ENCODE results near the gene HS1BP3.
A peak's percentile ranks its signal among the peaks of the same experiment; 100 is the strongest.

Gene HS1BP3

DNA sequence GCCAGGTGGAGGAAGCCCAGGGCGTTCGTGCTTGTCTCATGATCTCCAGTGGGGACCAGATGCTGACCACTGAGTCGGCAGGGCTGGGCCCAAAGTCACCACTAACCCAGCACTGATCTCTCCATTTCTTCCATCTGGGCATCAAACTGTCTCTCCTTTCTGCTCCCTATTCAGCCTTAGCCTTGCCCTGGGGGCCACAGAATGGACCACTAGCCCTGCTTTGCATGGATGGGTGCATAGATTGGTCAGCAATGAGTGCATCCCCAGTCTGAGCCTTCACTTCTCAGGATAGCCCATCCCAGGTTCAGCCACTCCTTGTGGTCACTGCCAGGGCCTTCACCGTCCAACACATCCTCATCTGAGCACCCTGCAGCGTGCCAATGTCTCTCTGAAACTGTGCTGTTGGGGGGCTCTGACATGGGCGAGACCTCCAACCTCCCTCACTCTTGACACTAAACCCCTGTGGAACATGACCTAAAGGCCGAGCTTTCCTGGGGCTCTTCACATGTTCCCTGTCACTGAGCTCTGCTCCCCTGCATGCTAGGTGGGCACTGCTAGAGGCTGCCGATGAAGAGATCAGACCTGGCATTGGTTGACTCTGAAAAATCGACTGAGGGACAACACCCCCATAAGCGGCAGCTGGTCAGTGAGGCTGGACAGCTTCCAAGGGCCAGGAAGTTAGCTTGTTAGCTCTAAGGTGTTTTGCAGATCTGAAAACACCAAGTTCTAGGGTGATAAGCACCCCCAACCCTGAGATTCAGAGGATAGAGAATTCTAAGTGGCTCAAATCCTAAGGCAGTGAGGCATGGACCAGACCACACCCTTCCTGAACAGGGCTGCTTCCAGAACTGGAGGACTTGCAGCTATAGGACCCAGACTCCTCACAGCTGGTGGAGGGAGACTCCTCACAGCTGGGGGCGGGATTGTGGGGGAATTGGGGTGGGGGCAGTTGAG, 61.7 kb downstream of the HS1BP3 start:
- in situ Hi-C loops (cut with HindIII; ENCODE audit: low pct_ligation_motif_present, low pct_unique_long_range_greater_than_20kb, low sequenced_read_pairs): no loop called here
- no peak for DNase-seq

DNA sequence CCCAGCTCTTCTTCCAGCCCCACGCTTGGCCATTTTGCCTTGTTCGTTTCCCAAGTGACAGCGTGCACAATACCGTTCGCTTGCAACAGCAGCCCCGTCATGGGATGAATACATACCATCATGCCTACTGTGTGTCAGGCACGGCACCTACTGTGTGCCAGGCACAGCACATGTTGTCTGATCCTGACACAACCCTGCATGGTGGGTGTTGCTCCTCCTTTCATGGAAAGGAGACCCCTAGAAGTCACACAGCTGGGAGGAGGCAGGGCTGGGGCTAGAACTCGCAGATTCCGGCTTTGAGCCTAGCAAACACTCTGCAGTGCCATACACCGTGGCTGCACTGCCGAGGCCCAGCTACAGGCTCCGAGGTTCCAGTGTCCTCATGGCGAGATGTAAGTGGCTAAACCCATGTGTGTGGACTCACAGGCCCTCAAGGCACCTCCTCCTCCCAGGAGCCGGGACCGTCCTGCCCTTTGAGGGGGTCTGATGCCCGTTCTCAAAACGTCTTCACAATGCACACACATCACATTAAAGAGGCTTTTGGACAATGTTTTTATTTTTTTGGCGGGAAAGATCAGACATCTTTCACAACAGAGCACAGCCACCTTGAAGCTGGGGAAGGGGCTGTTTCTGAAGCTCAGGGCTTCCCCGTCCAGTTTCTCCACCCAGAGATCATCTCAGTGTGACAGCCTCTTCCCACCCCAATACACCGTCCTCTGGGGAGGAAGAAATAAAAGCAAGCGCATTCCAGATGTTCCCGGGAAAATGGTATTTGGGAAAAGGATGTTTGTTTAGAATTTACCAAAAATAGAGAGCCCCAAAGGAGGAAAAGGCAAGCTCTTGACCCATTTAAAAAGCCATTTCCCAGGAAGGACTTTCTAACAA, 64.9 kb downstream of the HS1BP3 start:
- DNase-seq: no peak
- in situ Hi-C loops (cut with HindIII; ENCODE audit: low pct_ligation_motif_present, low pct_unique_long_range_greater_than_20kb, low sequenced_read_pairs): no loop called here

DNA sequence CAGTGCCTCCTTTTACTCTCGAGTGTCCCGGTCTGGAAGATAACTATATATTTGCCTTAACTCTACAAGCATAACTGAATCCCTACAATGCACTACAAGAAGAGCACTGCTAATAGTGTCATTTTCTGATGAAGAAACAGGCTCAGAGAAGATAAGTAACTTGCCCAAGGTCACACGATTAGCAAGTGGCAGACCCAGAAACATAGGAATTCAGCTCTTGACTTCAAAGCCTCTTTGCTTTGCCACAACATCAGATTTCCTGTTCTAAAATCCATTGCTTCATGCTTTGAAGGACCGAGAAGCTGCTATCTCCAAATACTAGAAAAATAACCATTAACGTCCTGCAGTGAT, 65.6 kb downstream of the HS1BP3 start:
- in situ Hi-C loops (cut with HindIII; ENCODE audit: low pct_ligation_motif_present, low pct_unique_long_range_greater_than_20kb, low sequenced_read_pairs): no loop called here
- no peak for DNase-seq

DNA sequence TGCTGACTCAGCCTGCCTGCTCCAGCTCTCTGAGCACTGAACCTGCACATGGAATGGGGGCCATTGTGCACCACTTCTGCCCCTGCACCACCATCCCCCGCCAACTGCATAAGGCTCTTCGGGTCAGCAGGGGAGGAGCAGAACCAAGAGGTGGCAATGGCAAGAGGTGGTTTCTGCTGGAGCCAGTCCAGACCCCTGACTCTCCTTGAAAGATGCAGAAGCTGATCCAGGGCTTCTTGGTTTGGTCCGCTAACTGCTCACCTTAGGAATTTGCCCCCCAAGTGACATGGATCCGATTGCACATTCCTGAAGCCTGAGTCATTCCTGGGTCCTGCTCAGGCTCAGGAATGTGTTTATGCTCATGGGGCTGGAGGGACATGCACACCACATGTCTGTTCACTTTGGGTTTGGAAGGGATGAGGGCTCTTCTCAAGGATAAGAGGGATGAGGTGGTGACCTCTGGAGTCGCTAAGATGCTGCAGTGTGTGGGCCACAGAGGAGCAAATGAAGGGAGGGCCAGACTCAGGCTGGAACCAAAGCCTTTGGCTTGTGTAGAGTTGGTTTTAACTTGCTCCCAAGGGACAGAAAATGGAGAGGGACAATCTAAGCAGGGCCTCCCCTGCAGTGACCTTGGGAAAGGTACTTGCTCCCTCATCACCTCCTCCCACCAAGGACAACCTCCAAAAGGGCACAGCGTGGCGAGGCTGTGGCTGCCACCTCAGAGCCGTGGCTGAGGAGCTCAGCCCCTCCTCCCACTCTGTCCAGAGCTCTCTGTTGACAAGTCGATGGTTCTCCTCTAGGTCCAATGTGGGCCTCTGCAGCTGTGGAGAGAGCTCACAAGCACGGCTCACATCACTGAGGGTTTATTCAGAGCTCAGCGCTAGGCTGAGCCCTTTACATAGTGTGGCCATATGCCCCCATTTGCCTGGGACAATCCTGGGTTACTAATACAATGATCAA, 66.2 kb downstream of the HS1BP3 start:
- peak; percentile 100 for DNase-seq
- in situ Hi-C loops (cut with HindIII; ENCODE audit: low pct_ligation_motif_present, low pct_unique_long_range_greater_than_20kb, low sequenced_read_pairs): no loop called here

DNA sequence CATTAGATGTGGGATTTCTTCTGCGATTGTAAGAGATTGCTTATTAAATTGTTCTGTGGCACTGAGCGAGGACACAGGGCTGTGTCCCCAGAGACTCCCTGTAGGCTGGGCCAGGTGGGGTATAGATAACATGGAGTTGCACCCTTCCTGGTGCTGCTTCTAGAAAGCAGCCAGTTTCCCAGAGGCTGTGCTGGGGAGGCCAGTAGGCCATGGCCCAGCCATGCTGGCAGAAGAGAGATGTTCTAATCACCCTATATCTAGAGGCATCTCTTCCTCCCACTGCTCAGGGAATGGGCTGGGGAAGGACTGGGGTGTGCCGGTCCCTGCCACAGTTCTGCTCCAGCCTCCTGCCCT, 66.9 kb downstream of the HS1BP3 start:
- in situ Hi-C loops (cut with HindIII; ENCODE audit: low pct_ligation_motif_present, low pct_unique_long_range_greater_than_20kb, low sequenced_read_pairs): no loop called here
- DNase-seq: peak; percentile 9

DNA sequence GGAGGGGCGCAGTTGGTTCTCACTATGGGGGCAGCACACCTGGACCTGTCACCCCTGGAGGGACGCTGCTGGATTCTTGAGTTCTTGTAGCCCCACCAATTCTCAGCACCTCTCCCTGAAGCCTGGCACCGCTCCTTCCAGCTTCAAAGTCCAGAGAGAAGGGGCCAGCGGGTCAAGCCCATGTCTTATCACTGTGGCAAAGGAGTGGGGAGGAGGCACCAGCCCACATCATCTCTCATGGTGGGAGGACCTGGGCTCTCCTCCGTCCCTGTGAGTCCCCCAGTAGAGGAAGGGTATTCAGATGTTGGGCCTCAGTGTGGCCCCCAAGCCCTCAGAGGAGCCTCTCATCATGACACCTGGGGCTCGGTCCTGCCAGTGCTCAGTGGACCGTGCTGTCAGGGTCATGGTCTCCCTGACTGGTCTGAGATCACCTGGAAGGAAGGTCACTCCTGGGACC, 67.4 kb downstream of the HS1BP3 start:
- DNase-seq: no peak
- in situ Hi-C loops (cut with HindIII; ENCODE audit: low pct_ligation_motif_present, low pct_unique_long_range_greater_than_20kb, low sequenced_read_pairs): no loop called here

DNA sequence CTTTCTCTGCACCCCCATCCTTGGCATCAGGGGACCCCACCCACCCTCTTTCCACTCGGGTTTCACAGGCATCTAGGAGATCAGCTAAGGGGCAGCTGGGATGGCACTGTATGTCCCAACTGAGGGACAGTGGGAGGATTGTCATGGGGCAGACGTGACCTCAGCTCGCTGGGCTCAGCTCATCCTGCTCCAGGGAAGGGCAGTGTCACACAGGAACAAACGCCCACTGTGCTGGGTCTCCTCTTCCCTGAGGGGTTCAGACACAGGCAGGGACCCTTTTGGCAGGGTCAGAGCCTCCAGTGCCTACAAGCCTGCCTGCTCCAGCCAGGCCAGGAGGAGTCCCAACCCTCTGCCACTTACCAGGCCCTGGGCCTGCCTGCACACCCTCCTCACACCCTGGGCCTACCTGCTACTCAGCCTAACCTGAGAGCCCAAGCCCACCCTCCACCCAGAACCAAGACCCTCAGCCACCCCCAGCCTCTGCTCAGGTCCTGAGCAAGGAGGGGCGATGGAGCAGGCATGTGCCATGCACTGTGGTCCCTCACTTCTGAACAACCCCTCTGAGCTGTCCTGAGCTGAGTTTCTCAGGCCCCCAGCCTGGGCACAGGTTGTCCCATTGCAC, 68.2 kb downstream of the HS1BP3 start:
- DNase-seq: no peak
- in situ Hi-C loops (cut with HindIII; ENCODE audit: low pct_ligation_motif_present, low pct_unique_long_range_greater_than_20kb, low sequenced_read_pairs): no loop called here

DNA sequence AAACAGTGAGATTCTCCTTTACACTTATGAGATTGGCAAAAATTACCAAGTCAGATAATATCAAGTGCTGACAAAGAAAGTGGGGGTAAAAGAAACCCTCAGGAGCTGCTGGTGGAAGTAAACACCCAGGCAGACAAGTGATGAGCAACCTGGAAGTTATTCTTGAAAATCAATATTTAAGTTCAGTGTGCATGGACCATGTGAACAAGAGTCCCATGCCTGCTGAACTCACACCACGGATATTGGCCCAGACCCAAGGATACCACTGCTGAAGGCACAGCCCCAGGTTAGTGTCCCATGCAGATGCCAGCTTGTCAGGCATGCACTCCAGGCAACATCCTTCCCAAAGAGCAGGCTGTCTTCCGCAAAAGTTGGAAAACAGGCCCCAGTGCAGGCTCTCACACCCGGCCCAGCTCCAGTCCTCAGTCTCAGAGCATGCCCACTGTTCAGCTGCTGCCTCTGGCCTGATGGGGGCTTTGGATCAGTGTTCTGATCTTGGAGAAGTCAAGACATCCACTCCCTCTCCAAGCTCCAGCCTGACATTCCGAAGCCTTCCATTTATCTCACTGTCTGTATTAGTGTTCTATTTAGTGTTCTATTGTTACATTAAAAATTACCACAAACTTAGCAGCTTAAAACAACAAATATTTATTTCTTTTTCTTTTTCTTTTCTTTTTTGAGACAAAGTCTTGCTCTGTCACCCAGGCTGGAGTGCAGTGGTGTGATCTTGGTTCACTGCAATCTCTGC, 70.0 kb downstream of the HS1BP3 start:
- DNase-seq: no peak
- in situ Hi-C loops (cut with HindIII; ENCODE audit: low pct_ligation_motif_present, low pct_unique_long_range_greater_than_20kb, low sequenced_read_pairs): no loop called here

DNA sequence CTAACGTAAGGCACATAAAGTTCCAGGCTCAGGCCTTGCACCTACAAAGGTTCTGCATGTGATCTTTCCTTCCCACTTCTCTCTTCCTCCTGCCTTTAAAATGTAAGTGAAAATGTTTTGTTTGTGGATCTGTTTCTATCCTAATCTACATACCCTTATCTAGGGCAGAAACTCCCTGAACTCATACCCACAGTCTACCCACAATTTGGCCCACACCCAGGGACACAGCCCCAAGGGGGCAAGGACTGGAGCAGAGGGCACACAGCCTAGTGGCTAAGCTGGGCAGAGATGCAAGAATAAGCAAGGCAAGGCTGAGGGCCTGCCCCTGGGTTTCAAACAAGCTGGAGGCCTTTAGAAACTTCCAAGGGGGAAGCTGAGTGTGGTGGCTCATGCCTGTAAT, 71.0 kb downstream of the HS1BP3 start:
- in situ Hi-C loops (cut with HindIII; ENCODE audit: low pct_ligation_motif_present, low pct_unique_long_range_greater_than_20kb, low sequenced_read_pairs): no loop called here
- no peak for DNase-seq

DNA sequence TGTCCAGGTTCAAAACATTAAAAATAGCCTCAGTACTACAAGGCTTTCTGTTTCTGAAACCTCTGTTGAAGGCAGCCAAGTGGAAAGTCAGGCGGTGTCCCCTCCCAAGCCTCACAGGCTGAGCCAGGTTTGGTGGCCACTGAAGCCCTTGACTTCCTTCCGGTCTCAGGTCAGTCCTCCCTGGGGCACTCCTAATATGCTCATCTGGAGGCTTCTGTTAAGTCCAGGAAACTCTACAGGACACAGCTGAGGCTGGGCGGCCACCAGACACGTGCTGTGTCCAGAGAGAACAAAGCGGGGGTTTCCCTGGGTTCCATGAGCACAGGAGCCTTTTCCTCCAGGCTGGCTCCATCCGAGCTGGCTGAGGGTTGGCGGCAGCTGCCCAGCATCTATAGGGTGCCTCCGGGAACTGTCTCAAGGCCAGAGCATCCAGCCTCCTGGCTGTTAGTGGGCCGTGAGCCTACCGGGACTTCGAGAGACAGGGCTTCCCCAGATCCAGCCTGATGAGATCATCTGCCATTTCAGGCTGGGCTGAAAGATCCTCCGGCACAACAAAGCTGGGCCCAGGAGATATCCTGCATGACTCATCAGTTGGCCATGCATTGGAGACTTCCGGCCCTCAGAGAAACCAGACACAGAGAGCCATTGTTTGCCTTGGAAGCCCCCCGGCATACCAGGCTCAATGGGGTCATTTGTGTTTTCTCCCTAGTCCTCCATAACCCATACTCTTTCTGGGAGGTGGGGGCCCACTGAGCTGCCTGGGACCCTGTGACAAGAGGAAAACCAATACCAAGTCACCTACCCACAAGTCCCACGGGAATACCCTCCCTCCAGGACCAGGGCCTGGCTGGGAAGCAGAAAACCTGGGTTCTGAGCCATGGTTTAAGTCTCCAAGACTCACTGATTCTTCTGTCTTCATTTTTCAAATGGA, 71.7 kb downstream of the HS1BP3 start:
- DNase-seq: peak; percentile 92
- in situ Hi-C loops (cut with HindIII; ENCODE audit: low pct_ligation_motif_present, low pct_unique_long_range_greater_than_20kb, low sequenced_read_pairs): no loop called here

DNA sequence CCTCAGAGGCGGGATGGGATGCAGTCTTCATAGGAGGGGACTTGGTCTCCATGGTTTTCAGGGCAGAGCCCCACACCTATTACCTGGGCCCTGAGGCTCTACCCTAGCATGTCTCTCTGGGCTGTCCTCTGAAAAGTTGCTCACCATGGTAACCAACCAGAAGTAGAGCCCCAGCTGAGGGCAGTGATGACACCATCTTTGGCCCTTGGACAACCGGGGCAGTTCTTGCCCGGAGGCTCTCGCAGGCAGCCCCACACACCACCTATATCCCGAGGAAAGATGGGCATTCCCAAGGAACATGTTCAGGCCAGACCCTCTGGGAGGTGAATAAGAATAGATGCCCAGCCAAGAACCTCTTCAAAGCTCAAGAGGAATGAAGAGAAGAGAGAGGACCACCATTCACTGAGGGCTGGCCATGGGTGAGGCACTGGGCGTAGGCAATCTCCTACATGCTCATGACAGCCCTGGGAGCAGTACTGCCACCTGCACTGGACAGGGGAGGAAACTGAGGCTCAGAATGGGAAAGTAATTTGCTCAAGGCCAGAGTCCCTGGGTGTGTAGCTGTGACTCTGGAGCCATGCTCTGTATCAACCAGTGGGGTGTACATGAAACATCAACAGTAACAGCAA, 72.5 kb downstream of the HS1BP3 start:
- in situ Hi-C loops (cut with HindIII; ENCODE audit: low pct_ligation_motif_present, low pct_unique_long_range_greater_than_20kb, low sequenced_read_pairs): no loop called here
- no peak for DNase-seq

DNA sequence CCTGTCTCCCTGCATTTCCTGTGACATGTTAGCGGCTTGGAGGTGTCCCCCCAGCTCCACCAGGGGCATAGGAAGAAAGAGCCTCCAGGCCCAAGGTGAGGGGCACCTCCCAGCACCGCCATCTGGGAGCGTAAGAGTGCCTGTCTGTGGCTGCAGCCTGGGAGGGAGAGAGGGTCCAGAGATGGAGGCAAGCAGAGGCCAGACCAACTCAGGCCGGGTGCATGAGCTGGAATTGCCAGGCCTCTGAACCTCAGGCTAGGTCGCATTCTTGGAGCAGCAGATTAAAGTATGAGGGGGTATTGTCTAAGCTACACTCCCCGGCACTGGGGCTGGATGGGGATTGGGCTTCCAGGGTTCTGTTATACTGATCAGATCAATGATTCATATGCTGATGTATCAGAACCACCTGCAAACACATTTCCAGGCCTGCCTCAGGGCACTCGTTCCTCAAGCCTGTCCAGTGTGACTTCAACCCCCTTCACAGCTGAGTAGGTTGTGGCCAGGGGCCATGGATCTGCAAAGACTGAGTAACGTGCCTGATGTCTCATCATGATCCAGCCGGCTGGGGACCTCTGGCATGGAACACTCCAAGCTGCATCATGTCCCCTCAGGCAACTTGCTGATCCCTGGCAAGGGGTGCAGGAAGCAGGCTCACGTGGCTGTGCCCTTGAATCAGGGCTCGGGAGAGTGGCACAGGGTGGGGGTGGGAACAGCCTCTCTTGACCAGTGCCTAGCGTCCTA, 73.2 kb downstream of the HS1BP3 start:
- DNase-seq: peak; percentile 31
- in situ Hi-C loops (cut with HindIII; ENCODE audit: low pct_ligation_motif_present, low pct_unique_long_range_greater_than_20kb, low sequenced_read_pairs): no loop called here

DNA sequence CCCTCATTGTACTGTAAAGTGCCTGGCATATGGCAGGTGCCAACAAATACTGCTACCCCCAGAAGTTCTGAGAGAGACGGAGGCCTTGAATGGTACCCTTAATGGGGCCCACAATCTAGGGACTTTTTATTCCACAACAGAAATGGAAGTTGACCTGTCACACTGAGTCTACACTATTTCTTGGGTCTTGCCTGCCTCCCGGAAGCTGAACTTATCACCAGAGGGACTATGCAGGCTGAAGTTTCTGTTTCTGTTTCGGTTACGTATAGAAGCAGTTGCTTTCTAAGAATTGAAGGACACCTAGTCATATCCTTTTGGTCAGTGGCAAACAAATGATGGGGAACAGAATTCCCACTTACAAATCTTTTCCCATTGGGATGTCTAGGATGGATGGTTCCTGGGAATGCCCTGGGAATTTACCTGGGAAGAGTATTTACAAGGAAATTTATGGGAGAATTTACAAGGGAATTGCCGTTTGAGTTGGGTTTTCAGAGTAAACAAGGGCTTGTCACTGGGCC, 74.2 kb downstream of the HS1BP3 start:
- DNase-seq: no peak
- in situ Hi-C loops (cut with HindIII; ENCODE audit: low pct_ligation_motif_present, low pct_unique_long_range_greater_than_20kb, low sequenced_read_pairs): no loop called here

DNA sequence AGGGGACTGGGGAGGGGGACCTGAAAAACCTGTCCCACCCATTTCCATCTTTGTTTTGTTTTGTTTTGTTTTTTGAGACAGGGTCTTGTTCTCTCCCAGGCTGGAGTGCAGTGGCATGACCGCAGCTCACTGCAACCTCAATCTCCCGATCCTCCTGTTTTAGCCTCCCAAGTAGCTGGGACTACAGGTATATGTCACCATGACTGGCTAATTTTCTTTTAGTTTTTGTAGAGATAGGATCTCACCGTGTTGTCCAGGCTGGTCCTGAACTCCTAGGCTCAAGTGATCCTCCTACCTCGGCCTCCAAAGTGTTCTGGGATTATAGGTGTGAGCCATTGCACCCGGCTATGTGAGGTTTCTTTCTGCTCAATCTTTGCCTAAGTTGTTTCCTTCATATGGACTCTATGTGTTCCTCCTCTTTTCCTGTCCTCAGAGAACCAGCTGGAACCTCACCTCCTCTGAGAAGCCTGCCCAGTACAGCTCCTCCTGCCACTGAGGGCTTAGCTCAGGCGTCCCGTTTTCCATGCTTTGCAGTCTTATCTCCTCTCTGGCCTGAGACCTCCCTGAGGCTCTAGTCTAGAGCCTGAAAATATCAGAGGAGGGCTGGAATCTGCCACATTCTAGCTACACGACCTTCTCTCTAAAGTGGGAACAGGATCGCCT, 74.8 kb downstream of the HS1BP3 start:
- DNase-seq: no peak
- in situ Hi-C loops (cut with HindIII; ENCODE audit: low pct_ligation_motif_present, low pct_unique_long_range_greater_than_20kb, low sequenced_read_pairs): no loop called here

DNA sequence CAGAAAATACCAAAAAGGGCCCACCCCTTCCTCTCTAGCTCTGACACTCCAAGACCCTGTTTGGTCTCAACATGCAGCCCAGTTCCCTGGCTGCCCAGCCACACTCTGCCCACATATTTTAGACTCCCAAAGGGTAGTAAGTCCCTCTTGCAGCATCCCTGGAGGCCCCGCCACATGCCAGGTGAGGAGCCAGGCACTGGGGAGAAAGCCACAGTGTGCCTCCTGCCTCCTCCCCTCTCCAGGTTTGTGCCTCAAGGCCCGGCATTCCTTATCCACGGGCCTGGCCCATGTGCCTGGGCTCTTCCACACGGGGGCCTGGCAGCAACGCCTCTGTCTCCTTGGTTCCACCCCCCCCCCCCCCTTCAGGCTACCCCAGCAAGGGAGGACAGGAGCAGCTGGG, 75.5 kb downstream of the HS1BP3 start:
- no peak for DNase-seq
- in situ Hi-C loops (cut with HindIII; ENCODE audit: low pct_ligation_motif_present, low pct_unique_long_range_greater_than_20kb, low sequenced_read_pairs): no loop called here

Measured in ACHN (cell line).